ENCODE data around the gene DCUN1D2.

Gene DCUN1D2

GRCh38 chr13:113491418-113491883 is 940 bp upstream of the DCUN1D2 start:
- DNase-seq (ENCODE audit: low spot score): no peak
- peaks cover 54% of the 10 kb centered on the region for H3K4me1 Mint-ChIP-seq (ENCODE audit: low read depth)
- H3K27me3 Mint-ChIP-seq (ENCODE audit: low read depth): no peaks in the 10 kb centered on the region
- peak overlapping the region; percentile 73 for H3K27ac Mint-ChIP-seq
- no peaks in the 10 kb centered on the region for H3K9me3 Mint-ChIP-seq
- H3K4me3 Mint-ChIP-seq: peak overlapping the region; percentile 83
- peaks cover 12% of the 10 kb centered on the region for H3K36me3 Mint-ChIP-seq (ENCODE audit: low read depth)

GRCh38 chr13:113489549-113490495 is 689 bp downstream of the DCUN1D2 start:
- no peaks in the 10 kb centered on the region for H3K27me3 Mint-ChIP-seq (ENCODE audit: low read depth)
- peaks cover 4% of the 10 kb centered on the region for H3K36me3 Mint-ChIP-seq (ENCODE audit: low read depth)
- DNase-seq (ENCODE audit: low spot score): peak; percentile 9
- no peaks in the 10 kb centered on the region for H3K9me3 Mint-ChIP-seq
- peak overlapping the region; percentile 95 for H3K4me3 Mint-ChIP-seq
- peaks cover 43% of the 10 kb centered on the region for H3K4me1 Mint-ChIP-seq (ENCODE audit: low read depth)
- H3K27ac Mint-ChIP-seq: peak overlapping the region; percentile 82

- Mint-ChIP-seq H3K9me3 (no peaks in the 10 kb centered on the region), H3K27me3 (ENCODE audit: low read depth) (no peaks in the 10 kb centered on the region), H3K27ac (no peak overlapping the region), H3K36me3 (ENCODE audit: low read depth) (peaks cover 1% of the 10 kb centered on the region), H3K4me1 (ENCODE audit: low read depth) (peaks cover 40% of the 10 kb centered on the region), H3K4me3 (peak overlapping the region; percentile 95)
- DNase-seq (ENCODE audit: low spot score): no peak
Observed at GRCh38 chr13:113489171-113489548, 1.4 kb downstream of the DCUN1D2 start.

- H3K9me3 Mint-ChIP-seq: no peaks in the 10 kb centered on the region
- peak overlapping the region; percentile 3 for H3K4me3 Mint-ChIP-seq
- peaks cover 32% of the 10 kb centered on the region for H3K4me1 Mint-ChIP-seq (ENCODE audit: low read depth)
- no peaks in the 10 kb centered on the region for H3K27me3 Mint-ChIP-seq (ENCODE audit: low read depth)
- H3K27ac Mint-ChIP-seq: no peak overlapping the region
- H3K36me3 Mint-ChIP-seq (ENCODE audit: low read depth): peaks cover 1% of the 10 kb centered on the region
- no peak for DNase-seq (ENCODE audit: low spot score)
Observed at GRCh38 chr13:113488283-113488682, 2.2 kb downstream of the DCUN1D2 start.

GRCh38 chr13:113486698-113487097 is 3.8 kb downstream of the DCUN1D2 start:
- Mint-ChIP-seq H3K4me1 (ENCODE audit: low read depth) (peaks cover 23% of the 10 kb centered on the region), H3K9me3 (no peaks in the 10 kb centered on the region), H3K27me3 (ENCODE audit: low read depth) (no peaks in the 10 kb centered on the region), H3K4me3 (no peak overlapping the region), H3K27ac (no peak overlapping the region), H3K36me3 (ENCODE audit: low read depth) (peaks cover 4% of the 10 kb centered on the region)
- no peak for DNase-seq (ENCODE audit: low spot score)

DNA sequence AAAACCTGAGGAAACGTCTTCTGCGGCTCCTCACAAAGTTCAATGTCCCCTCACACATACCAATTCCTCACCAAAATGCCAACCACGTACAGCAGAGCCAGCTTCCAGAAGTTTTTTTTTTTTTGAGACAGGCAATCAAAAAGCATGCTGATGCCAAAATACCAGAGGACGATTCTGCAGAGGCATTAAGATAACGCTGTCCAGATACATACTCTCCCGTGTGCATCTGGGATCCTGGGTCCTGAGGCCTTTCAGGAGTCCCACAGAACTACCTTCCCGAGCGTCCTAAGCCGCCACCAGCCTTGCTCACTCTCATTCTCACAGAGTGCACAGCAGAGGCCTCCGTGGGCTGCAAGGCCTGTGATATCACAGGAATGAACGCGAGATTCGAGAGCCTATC is 5.0 kb downstream of the DCUN1D2 start:
- no peak overlapping the region for H3K27ac Mint-ChIP-seq
- H3K27me3 Mint-ChIP-seq (ENCODE audit: low read depth): no peaks in the 10 kb centered on the region
- peaks cover 4% of the 10 kb centered on the region for H3K36me3 Mint-ChIP-seq (ENCODE audit: low read depth)
- DNase-seq (ENCODE audit: low spot score): no peak
- no peak overlapping the region for H3K4me3 Mint-ChIP-seq
- no peaks in the 10 kb centered on the region for H3K9me3 Mint-ChIP-seq
- H3K4me1 Mint-ChIP-seq (ENCODE audit: low read depth): peaks cover 22% of the 10 kb centered on the region

DNA sequence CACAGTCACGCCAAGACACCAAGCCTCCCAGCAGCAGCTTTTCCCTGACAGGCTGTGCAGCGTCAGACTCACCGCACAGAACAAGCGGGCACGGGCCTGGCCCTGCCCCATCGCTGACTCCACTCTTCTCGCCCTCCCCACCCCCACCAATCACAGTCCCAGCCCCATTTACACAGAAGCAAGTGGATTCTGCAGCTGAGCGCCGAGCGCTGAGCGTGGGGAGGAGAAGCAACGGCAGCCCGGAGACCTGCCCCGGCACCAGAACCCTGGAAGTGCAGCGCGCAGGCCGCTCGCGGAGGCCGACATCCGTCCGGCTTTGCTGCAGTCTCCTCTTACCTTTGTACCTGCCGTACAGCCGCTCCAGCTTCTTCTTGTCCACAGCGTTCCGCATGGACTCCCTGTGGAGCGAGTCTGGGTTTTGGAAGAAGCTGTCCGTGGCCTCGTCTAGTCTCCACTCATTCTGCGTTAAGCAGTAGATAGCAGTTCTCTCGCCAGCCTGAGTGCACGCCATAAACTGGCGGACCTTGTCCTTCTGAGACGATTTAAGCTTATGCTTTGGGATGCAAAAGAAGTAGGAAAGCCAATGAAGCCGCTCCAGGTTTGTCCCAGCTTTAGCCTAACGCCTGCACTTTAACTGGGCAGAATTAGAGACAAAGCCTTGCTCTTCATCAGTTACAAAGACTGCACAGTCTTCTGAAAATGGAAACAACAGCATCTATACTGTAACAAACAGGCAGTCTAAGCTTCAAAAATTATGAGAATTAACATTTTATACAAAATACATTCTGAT is 6.8 kb downstream of the DCUN1D2 start:
- H3K4me1 Mint-ChIP-seq (ENCODE audit: low read depth): peaks cover 10% of the 10 kb centered on the region
- H3K27me3 Mint-ChIP-seq (ENCODE audit: low read depth): no peaks in the 10 kb centered on the region
- no peak overlapping the region for H3K4me3 Mint-ChIP-seq
- H3K36me3 Mint-ChIP-seq (ENCODE audit: low read depth): peaks cover 12% of the 10 kb centered on the region
- no peak overlapping the region for H3K27ac Mint-ChIP-seq
- H3K9me3 Mint-ChIP-seq: no peaks in the 10 kb centered on the region
- no peak for DNase-seq (ENCODE audit: low spot score)

DNA sequence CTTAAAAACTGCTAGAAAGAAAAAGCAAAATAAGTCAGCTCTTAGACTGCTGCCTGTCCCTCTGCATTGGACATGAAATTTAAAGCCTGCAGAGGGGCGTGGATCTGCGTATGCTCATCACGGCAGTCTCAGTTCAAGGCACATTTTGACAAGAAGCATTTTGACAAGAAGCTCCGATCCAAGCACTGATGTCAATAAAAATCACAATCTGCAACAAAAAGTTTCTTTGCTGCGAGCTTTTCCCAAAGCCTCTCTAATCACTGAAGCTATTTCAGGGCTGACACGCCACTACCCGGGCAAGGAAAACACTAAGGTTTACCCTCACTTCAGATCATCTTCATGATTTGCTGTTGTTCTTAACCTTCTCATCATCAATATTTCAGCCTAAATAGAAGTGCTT is 7.4 kb downstream of the DCUN1D2 start:
- Mint-ChIP-seq H3K9me3 (no peaks in the 10 kb centered on the region), H3K27me3 (ENCODE audit: low read depth) (no peaks in the 10 kb centered on the region), H3K27ac (no peak overlapping the region), H3K36me3 (ENCODE audit: low read depth) (peaks cover 13% of the 10 kb centered on the region), H3K4me3 (no peak overlapping the region), H3K4me1 (ENCODE audit: low read depth) (peaks cover 5% of the 10 kb centered on the region)
- DNase-seq (ENCODE audit: low spot score): no peak

GRCh38 chr13:113479179-113479578 is 11.3 kb downstream of the DCUN1D2 start:
- Mint-ChIP-seq H3K4me1 (ENCODE audit: low read depth) (no peaks in the 10 kb centered on the region), H3K27me3 (ENCODE audit: low read depth) (no peaks in the 10 kb centered on the region), H3K27ac (no peak overlapping the region), H3K36me3 (ENCODE audit: low read depth) (peaks cover 24% of the 10 kb centered on the region), H3K4me3 (no peak overlapping the region), H3K9me3 (no peaks in the 10 kb centered on the region)
- DNase-seq (ENCODE audit: low spot score): no peak

- no peaks in the 10 kb centered on the region for H3K9me3 Mint-ChIP-seq
- H3K4me3 Mint-ChIP-seq: no peak overlapping the region
- no peaks in the 10 kb centered on the region for H3K27me3 Mint-ChIP-seq (ENCODE audit: low read depth)
- H3K36me3 Mint-ChIP-seq (ENCODE audit: low read depth): peaks cover 22% of the 10 kb centered on the region
- DNase-seq (ENCODE audit: low spot score): no peak
- no peak overlapping the region for H3K27ac Mint-ChIP-seq
- H3K4me1 Mint-ChIP-seq (ENCODE audit: low read depth): no peaks in the 10 kb centered on the region
Observed at GRCh38 chr13:113477724-113478123, 12.8 kb downstream of the DCUN1D2 start.

DNA sequence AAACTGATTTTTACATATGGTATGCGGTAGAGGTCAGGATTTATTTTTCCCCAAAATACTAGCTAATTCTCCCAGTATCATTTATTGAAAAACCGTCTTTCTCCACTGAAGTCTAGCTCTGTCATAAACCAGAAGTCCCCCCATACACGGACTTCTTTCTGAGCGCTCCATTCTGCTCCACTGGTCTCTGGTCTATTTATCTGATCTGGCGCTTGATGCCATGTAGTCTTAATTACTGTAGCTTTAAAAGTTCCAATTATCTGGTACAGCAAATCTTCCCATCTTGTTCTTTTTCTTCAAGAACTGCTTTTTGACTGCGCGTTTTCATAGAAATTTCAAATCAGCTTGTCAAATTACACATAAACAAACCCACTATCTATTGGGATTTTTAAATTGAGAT is 13.7 kb downstream of the DCUN1D2 start:
- Mint-ChIP-seq H3K4me3 (no peak overlapping the region), H3K27ac (peak overlapping the region; percentile 36), H3K27me3 (ENCODE audit: low read depth) (no peaks in the 10 kb centered on the region), H3K9me3 (no peaks in the 10 kb centered on the region), H3K36me3 (ENCODE audit: low read depth) (peaks cover 22% of the 10 kb centered on the region), H3K4me1 (ENCODE audit: low read depth) (no peaks in the 10 kb centered on the region)
- DNase-seq (ENCODE audit: low spot score): no peak

DNA sequence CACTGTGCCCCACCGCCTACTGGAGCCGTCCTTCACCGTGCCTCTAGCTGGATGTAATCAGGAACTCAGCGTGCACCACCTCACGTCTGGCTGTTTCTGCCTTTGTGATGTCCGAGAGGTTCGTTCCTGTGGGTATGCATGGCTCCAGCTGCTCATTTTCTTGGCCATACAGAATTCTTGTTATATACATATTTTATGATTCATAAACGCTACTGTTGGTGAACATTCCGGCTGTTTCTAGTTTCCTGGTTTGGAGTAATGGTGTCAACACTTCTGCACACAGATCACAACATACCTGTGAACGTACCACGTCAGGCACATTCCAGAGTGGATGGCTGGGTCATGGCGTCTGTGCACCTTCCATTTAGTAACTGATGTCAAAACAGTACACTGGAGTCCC is 14.6 kb downstream of the DCUN1D2 start:
- no peaks in the 10 kb centered on the region for H3K4me1 Mint-ChIP-seq (ENCODE audit: low read depth)
- H3K9me3 Mint-ChIP-seq: no peaks in the 10 kb centered on the region
- no peak for DNase-seq (ENCODE audit: low spot score)
- no peak overlapping the region for H3K4me3 Mint-ChIP-seq
- H3K27me3 Mint-ChIP-seq (ENCODE audit: low read depth): no peaks in the 10 kb centered on the region
- H3K36me3 Mint-ChIP-seq (ENCODE audit: low read depth): peaks cover 29% of the 10 kb centered on the region
- H3K27ac Mint-ChIP-seq: no peak overlapping the region

DNA sequence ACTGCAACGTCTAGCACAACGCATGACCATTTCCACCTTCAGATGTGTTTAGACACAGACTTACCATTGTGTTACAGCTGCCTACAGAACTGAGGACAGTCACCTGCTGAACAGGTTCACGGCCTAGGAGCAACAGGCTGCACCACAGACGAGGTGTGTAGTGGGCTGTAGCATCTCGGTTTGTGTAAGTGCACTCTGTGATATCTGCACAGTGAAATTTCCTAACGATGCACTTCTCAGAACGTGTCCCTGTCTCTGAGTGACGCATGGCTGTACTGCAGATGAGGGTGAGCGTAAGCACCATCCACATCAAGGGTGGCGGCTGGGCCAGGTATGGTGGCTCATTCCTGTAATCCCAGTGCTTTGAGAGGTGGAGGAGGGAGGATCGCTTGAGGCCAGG is 15.2 kb downstream of the DCUN1D2 start:
- no peak for DNase-seq (ENCODE audit: low spot score)
- H3K36me3 Mint-ChIP-seq (ENCODE audit: low read depth): peaks cover 27% of the 10 kb centered on the region
- no peak overlapping the region for H3K4me3 Mint-ChIP-seq
- H3K27ac Mint-ChIP-seq: no peak overlapping the region
- no peaks in the 10 kb centered on the region for H3K27me3 Mint-ChIP-seq (ENCODE audit: low read depth)
- H3K9me3 Mint-ChIP-seq: no peaks in the 10 kb centered on the region
- no peaks in the 10 kb centered on the region for H3K4me1 Mint-ChIP-seq (ENCODE audit: low read depth)

- Mint-ChIP-seq H3K4me1 (ENCODE audit: low read depth) (no peaks in the 10 kb centered on the region), H3K27ac (no peak overlapping the region), H3K9me3 (no peaks in the 10 kb centered on the region), H3K27me3 (ENCODE audit: low read depth) (no peaks in the 10 kb centered on the region), H3K36me3 (ENCODE audit: low read depth) (peaks cover 24% of the 10 kb centered on the region), H3K4me3 (no peak overlapping the region)
- DNase-seq (ENCODE audit: low spot score): no peak
Observed at GRCh38 chr13:113474179-113474578, 16.3 kb downstream of the DCUN1D2 start.

All from T-helper 2 cell treated with Interferon-gamma antibody and Interleukin-4, amounts not matched to agents 5 μg/mL and 100 μg/mL, for 36 hours (primary cell).